WTC11 (cell line): ENCODE data around the gene TRMT6.

ENCODE experiments used
- CREB1 ChIP-seq: sonication (generic); formaldehyde crosslinking; IDR thresholded peaks from 2 replicates; pipeline ENCODE4 v1.8.0; 2023; ENCODE audit warnings: mild to moderate bottlenecking, missing genetic modification reagents
- NFYB ChIP-seq: sonication (generic); formaldehyde crosslinking; conservative IDR thresholded peaks from 2 replicates; pipeline ENCODE4 v1.8.0; 2022; ENCODE audit warnings: low read depth, missing genetic modification reagents
- ZNF219 ChIP-seq: sonication (generic); formaldehyde crosslinking; IDR thresholded peaks from 2 replicates; pipeline ENCODE4 v1.8.0; 2023; ENCODE audit warnings: missing genetic modification reagents, mild to moderate bottlenecking, borderline replicate concordance

- no peak for TF ChIP-seq NFYB (CRISPR knock-in tag)
- TF ChIP-seq CREB1 (CRISPR knock-in tag), result no peak
- TF ChIP-seq ZNF219, result no peak
These were observed 37.2 kb downstream of the TRMT6 start for GRCh38 chr20:5913166-5913565.
